Upper lobe of left lung (tissue), 6 donors: ENCODE data around the gene SWT1. TPM values are rescaled to one million over a fixed set of nuclear protein-coding genes. Genes with fewer than 3 reads are reported as not detected.

Source experiments
- ATAC-seq, 2 donors: fragments of 200-7000 bp; cut with Tn5 transposase; one replicate each; pipeline ENCODE4 v1.9.1; 2022; ENCODE audit warnings: mild to moderate bottlenecking in 2 of 2, moderate library complexity in 2 of 2; ENCODE audit not compliant: low FRiP score in 2 of 2
- DNase-seq, 2 donors: peaks; one replicate each; pipeline ENCODE4 v3.0.0-alpha.2; 2019 to 2020
- H3K27ac ChIP-seq, 4 donors: fragments of 200-600 bp; sonication (generic); one replicate each; pipeline ENCODE4 v1.5.1; 2016 to 2019
- H3K27me3 ChIP-seq, 4 donors: fragments of 200-600 bp; sonication (generic); one replicate each; pipeline ENCODE4 v1.5.1; 2017 to 2019
- H3K36me3 ChIP-seq, 4 donors: fragments of 200-600 bp; sonication (generic); one replicate each; pipeline ENCODE4 v1.5.1; 2016 to 2019
- H3K4me1 ChIP-seq, 4 donors: fragments of 200-600 bp; sonication (generic); one replicate each; pipeline ENCODE4 v1.5.1; 2018 to 2019
- H3K4me3 ChIP-seq, 4 donors: fragments of 200-600 bp; sonication (generic); one replicate each; pipeline ENCODE4 v1.5.1; 2017 to 2019; ENCODE audit warnings: mild to moderate bottlenecking in 2 of 4, moderate library complexity in 1 of 4
- H3K9me3 ChIP-seq, 4 donors: fragments of 200-600 bp; sonication (generic); one replicate each; pipeline ENCODE4 v1.5.1; 2018 to 2019
- CTCF ChIP-seq, 6 experiments: fragments of 450-650 bp in 4 of 6; fragments of 200-600 bp in 2 of 6; sonication (generic) in 2 of 6; IDR thresholded peaks; one replicate each; pipeline ENCODE4 v1.5.1; 2016 to 2019; ENCODE audit warnings: antibody characterized with exemption in 6 of 6
- EP300 ChIP-seq, 4 donors: sonication (generic); formaldehyde crosslinking; IDR thresholded peaks; one replicate each; pipeline ENCODE4 v1.5.1; 2017; ENCODE audit warnings: antibody characterized with exemption in 4 of 4, control low read depth in 2 of 4
- POLR2A ChIP-seq, 4 donors: fragments of 450-650 bp; IDR thresholded peaks; one replicate each; pipeline ENCODE4 v1.5.1; 2016 to 2017; ENCODE audit warnings: antibody characterized with exemption in 4 of 4, mild to moderate bottlenecking in 2 of 4
- POLR2AphosphoS5 ChIP-seq, 2 donors: sonication (generic); formaldehyde crosslinking; IDR thresholded peaks; one replicate each; pipeline ENCODE4 v1.5.1; 2017; ENCODE audit warnings: antibody characterized with exemption in 2 of 2
- WGBS, 2 donors: methylation state at CpG; one replicate each; pipeline ENCODE4 v1.1.5; 2017 to 2018; 5-methylcytosine and 5-hydroxymethylcytosine counted together
- total RNA-seq, 6 donors: library from RNA; depleted of rRNA in 4 of 6; stranded (reverse); fragments of >200 nt in 4 of 6; gene quantifications; one replicate each; pipeline versions ENCODE4 v1.1.0 to v1.2.1, GENCODE V29; 2016 to 2021
- donor health status: DM: no; HTN: no; CAD: no; lungs with moderate emphysema.
- donor health status: DM: no; HTN: yes; CAD: no; lungs with severe emphysema.

SWT1 gene
- total RNA-seq, 6 donors from 2014 or later = 3.1 to 15.7 (median 6.0) TPM

- H3K27ac ChIP-seq = no peak overlapping the region
- 76 to 85% methylated on average over 4 of the region's 4 CpGs for WGBS, 2 donors
- H3K4me1 ChIP-seq = peaks cover 30 to 48% (median 39%) of the 10 kb centered on the region in 4 donors
- no peaks in the 10 kb centered on the region for H3K27me3 ChIP-seq
- no peaks in the 10 kb centered on the region for H3K9me3 ChIP-seq
- ATAC-seq = no peak
- no peak for TF ChIP-seq CTCF (IDR thresholded peaks at IDR 0.05)
- no peak overlapping the region for H3K4me3 ChIP-seq
- no peak for DNase-seq
- H3K36me3 ChIP-seq = peaks cover 0 to 32% (median 20%) of the 10 kb centered on the region in 4 donors
Measured at GRCh38 chr1:185312361-185313138, 155.6 kb downstream of the SWT1 start.

GRCh38 chr1:185314411-185314810 is 157.4 kb downstream of the SWT1 start:
- peak overlapping the region in 3 of 4 donors; percentile 8 to 96 (median 28) for H3K27ac ChIP-seq
- ATAC-seq (no peak), DNase-seq (no peak)
- peak overlapping the region in 3 of 4 donors; percentile 0 to 63 (median 61) for H3K4me3 ChIP-seq
- H3K4me1 ChIP-seq = peaks cover 35 to 60% (median 48%) of the 10 kb centered on the region in 4 donors
- peaks cover 0 to 14% (median 7%) of the 10 kb centered on the region in 4 donors for H3K36me3 ChIP-seq
- TF ChIP-seq EP300 (IDR thresholded peaks at IDR 0.05) (no peak), CTCF (IDR thresholded peaks at IDR 0.05) (no peak), POLR2A (IDR thresholded peaks at IDR 0.05) (no peak), POLR2AphosphoS5 (IDR thresholded peaks at IDR 0.05) (no peak)
- H3K27me3 ChIP-seq = no peaks in the 10 kb centered on the region
- 38 to 40% methylated on average over 1 of the region's 1 CpG for WGBS, 2 donors
- no peaks in the 10 kb centered on the region for H3K9me3 ChIP-seq

- Histone ChIP-seq H3K4me1 (peaks cover 29 to 55% (median 46%) of the 10 kb centered on the region in 4 donors), H3K4me3 (peak overlapping the region; percentile 61 to 96 (median 80)), H3K27me3 (no peaks in the 10 kb centered on the region), H3K36me3 (peaks cover 0 to 5% (median 1%) of the 10 kb centered on the region in 4 donors), H3K9me3 (no peaks in the 10 kb centered on the region), H3K27ac (peak overlapping the region; percentile 91 to 99 (median 97))
- WGBS, 2 donors = 14 to 16% methylated on average over 8 of the region's 8 CpGs
- ATAC-seq (no peak), DNase-seq (no peak)
- TF ChIP-seq POLR2A (IDR thresholded peaks at IDR 0.05) (no peak), CTCF (IDR thresholded peaks at IDR 0.05) (no peak), POLR2AphosphoS5 (IDR thresholded peaks at IDR 0.05) (no peak), EP300 (IDR thresholded peaks at IDR 0.05) (no peak)
Measured at GRCh38 chr1:185315445-185316071, 158.6 kb downstream of the SWT1 start.

- H3K9me3 ChIP-seq = no peaks in the 10 kb centered on the region
- H3K36me3 ChIP-seq = no peaks in the 10 kb centered on the region
- DNase-seq (peak; percentile 95 to 99), ATAC-seq (peak; percentile 89 to 92)
- H3K4me1 ChIP-seq = peaks cover 29 to 53% (median 46%) of the 10 kb centered on the region in 4 donors
- peak overlapping the region; percentile 91 to 99 (median 97) for H3K27ac ChIP-seq
- 0% methylated on average over 29 to 48 of the region's 88 CpGs for whole genome bisulfite sequencing, 2 donors
- no peaks in the 10 kb centered on the region for H3K27me3 ChIP-seq
- TF ChIP-seq POLR2AphosphoS5 (IDR thresholded peaks at IDR 0.05) (peak; percentile 41 to 81), POLR2A (IDR thresholded peaks at IDR 0.05) (peak in 2 of 4 donors; percentile 32 to 74), EP300 (IDR thresholded peaks at IDR 0.05) (no peak), CTCF (IDR thresholded peaks at IDR 0.05) (peak in 2 of 6 experiments; percentile 15 to 24)
- peak overlapping the region; percentile 61 to 96 (median 80) for H3K4me3 ChIP-seq
Measured at GRCh38 chr1:185316163-185317033, 159.4 kb downstream of the SWT1 start.
